Measurements from ENCODE around the gene FBXL17.

The FBXL17 gene

GRCh38 chr5:108079753-108080152, 302.1 kb downstream of the FBXL17 start:
- DNase-seq: no peak

- no peak for DNase-seq
These were observed 303.0 kb downstream of the FBXL17 start for GRCh38 chr5:108078882-108079281.

- DNase-seq: no peak
These were observed 303.6 kb downstream of the FBXL17 start for GRCh38 chr5:108078345-108078744.

- DNase-seq: no peak
These were observed 307.3 kb downstream of the FBXL17 start for GRCh38 chr5:108074626-108075025.

- DNase-seq: no peak
These were observed 317.6 kb downstream of the FBXL17 start for GRCh38 chr5:108064302-108064701.

- no peak for DNase-seq
These were observed 320.0 kb downstream of the FBXL17 start for GRCh38 chr5:108061941-108062340.

- no peak for DNase-seq
These were observed 321.6 kb downstream of the FBXL17 start for GRCh38 chr5:108060340-108060739.

- no peak for DNase-seq
These were observed 322.6 kb downstream of the FBXL17 start for GRCh38 chr5:108059334-108059733.

GRCh38 chr5:108054349-108054748, 327.5 kb downstream of the FBXL17 start:
- DNase-seq: no peak

- DNase-seq: no peak
These were observed 334.8 kb downstream of the FBXL17 start for GRCh38 chr5:108046955-108047670.

GRCh38 chr5:108036482-108036881, 345.4 kb downstream of the FBXL17 start:
- no peak for DNase-seq

- DNase-seq: no peak
These were observed 353.0 kb downstream of the FBXL17 start for GRCh38 chr5:108028883-108029282.

GRCh38 chr5:108028412-108028811, 353.5 kb downstream of the FBXL17 start:
- DNase-seq: no peak

- no peak for DNase-seq
These were observed 355.9 kb downstream of the FBXL17 start for GRCh38 chr5:108025957-108026356.

GRCh38 chr5:108024986-108025385, 356.9 kb downstream of the FBXL17 start:
- no peak for DNase-seq

GRCh38 chr5:108016101-108016500, 365.8 kb downstream of the FBXL17 start:
- DNase-seq: no peak

- no peak for DNase-seq
These were observed 375.1 kb downstream of the FBXL17 start for GRCh38 chr5:108006791-108007190.

- DNase-seq: no peak
These were observed 378.7 kb downstream of the FBXL17 start for GRCh38 chr5:108003178-108003577.

GRCh38 chr5:108001222-108001621, 380.7 kb downstream of the FBXL17 start:
- no peak for DNase-seq

GRCh38 chr5:107997338-107997980, 384.4 kb downstream of the FBXL17 start:
- no peak for DNase-seq

GRCh38 chr5:107993341-107993740, 388.6 kb downstream of the FBXL17 start:
- DNase-seq: no peak

GRCh38 chr5:107990881-107991810, 390.8 kb downstream of the FBXL17 start:
- no peak for DNase-seq

- DNase-seq: no peak
These were observed 396.8 kb downstream of the FBXL17 start for GRCh38 chr5:107985144-107985543.

Data from stimulated activated CD4-positive, alpha-beta T cell treated with anti-CD3 and anti-CD28 coated beads, Interleukin-1b, Interleukin-23, amount 100 ng/mL, for 48 hours (primary cell).